HepG2 (cell line): ENCODE measurements around the gene SETD2. TPM values are rescaled to one million over a fixed set of nuclear protein-coding genes. Genes with fewer than 3 reads are reported as not detected.

Source experiments
- FUBP1 ChIP-seq: sonication (generic); formaldehyde crosslinking; IDR thresholded peaks from 2 replicates; pipeline ENCODE4 v1.5.1; 2020; ENCODE audit warnings: missing genetic modification reagents, mild to moderate bottlenecking, borderline replicate concordance
- HIC2 ChIP-seq: sonication (generic); formaldehyde crosslinking; IDR thresholded peaks from 2 replicates; pipeline ENCODE4 v1.9.0; 2022; ENCODE audit warnings: low read depth, missing genetic modification reagents
- RERE ChIP-seq: IDR thresholded peaks from 2 replicates; pipeline ENCODE4 v1.6.1; 2016; ENCODE audit warnings: low read depth, missing genetic modification reagents, missing compliant biosample characterization
- REST ChIP-seq, 2 experiments: IDR thresholded peaks; 2 replicates each; pipeline ENCODE4 v1.6.1; 2011 to 2012; ENCODE audit warnings: low read length in 2 of 2, borderline replicate concordance in 1 of 2, low read depth in 1 of 2, mild to moderate bottlenecking in 1 of 2, moderate library complexity in 1 of 2
- RNF219 ChIP-seq: sonication (generic); formaldehyde crosslinking; IDR thresholded peaks from 2 replicates; pipeline ENCODE4 v1.5.0; 2020; ENCODE audit warnings: mild to moderate bottlenecking, missing genetic modification reagents
- RXRB ChIP-seq: IDR thresholded peaks from 2 replicates; pipeline ENCODE4 v1.6.1; 2016; ENCODE audit warnings: borderline replicate concordance, missing genetic modification reagents, missing compliant biosample characterization
- SP4 ChIP-seq: sonication (generic); formaldehyde crosslinking; IDR thresholded peaks from 2 replicates; pipeline ENCODE4 v1.8.1; 2023; ENCODE audit warnings: mild to moderate bottlenecking, missing genetic modification reagents
- polyA plus RNA-seq, 8 experiments: library from polyadenylated mRNA; depleted of rRNA in 3 of 8; stranded (reverse) in 7 of 8; unstranded in 1 of 8; fragments of >200 nt; fragmentation: Illumina TruSeq in 4 of 8; extraction: Trizol in 4 of 8; gene quantifications; 2 replicates each; pipeline versions ENCODE4 v1.2.1 to v1.2.3, GENCODE V29; 2011 to 2016; ENCODE audit warnings: low read depth in 4 of 8, missing spikeins in 1 of 8, mixed read lengths in 1 of 8; ENCODE audit not compliant: insufficient read depth in 1 of 8
- total RNA-seq, 5 experiments: library from RNA; depleted of rRNA; stranded (reverse); fragments of >200 nt; fragmentation: Illumina TruSeq; extraction: Trizol; gene quantifications; 2 replicates each; pipeline ENCODE4 v1.2.3, GENCODE V29; 2016; ENCODE audit warnings: low read depth in 1 of 5

Gene SETD2
- total and polyA plus RNA-seq, 2 of the 13 experiments (the other 11 are each of a cell fraction or from before 2014, with no cell fraction given), result 14.2 to 24.2 TPM

- TF ChIP-seq REST (IDR thresholded peaks at IDR 0.05; ENCODE audit: borderline replicate concordance in 1 of 2, low read depth in 1 of 2, low read length in 2 of 2) (no peak), FUBP1 (CRISPR knock-in tag) (no peak), RNF219 (CRISPR knock-in tag) (no peak), SP4 (CRISPR knock-in tag) (no peak), RXRB (no peak), RERE (CRISPR knock-in tag) (no peak), HIC2 (no peak)
These were observed 192.8 kb downstream of the SETD2 start (continued) for GRCh38 chr3:46971151-46971550.
